SH-SY5Y (cell line): ENCODE data around the gene TSC22D2.

Experiments
- GATA2 ChIP-seq: IDR thresholded peaks from 2 replicates; pipeline ENCODE4 v1.6.1; 2011; ENCODE audit warnings: mild to moderate bottlenecking, low read depth, low read length
- GATA3 ChIP-seq: IDR thresholded peaks from 2 replicates; pipeline ENCODE4 v1.6.1; 2011; ENCODE audit warnings: low read depth, mild to moderate bottlenecking, low read length, moderate library complexity

DNA sequence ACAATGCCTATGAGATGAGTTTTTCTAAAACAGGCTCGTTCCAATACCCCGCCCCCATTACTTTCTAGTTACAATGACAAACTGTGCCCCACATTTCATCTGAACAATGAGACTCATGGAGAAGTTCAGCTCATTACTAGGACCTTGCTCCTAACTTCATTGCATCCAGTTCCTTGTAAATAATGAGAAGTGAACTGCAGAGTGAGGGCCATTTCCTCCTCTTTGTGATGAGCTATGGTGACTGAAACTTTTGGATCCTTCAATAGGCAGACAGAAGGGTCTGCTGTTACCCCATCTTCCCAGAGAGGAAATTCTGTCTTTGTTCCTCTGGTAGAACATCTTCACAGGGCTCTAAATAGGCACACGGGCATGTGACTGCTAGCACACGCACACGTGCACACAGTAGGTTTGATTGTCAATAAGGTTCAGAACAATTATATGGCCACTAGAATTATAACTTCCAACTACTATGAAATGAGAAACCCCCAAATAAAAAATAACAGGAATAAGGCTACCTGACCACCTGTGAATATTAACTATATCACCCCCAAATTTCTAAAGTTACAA is 86.4 kb downstream of the TSC22D2 start:
- TF ChIP-seq GATA3, result no peak
- no peak for TF ChIP-seq GATA2
